ENCODE data around the gene ACR. TPM values are rescaled to one million over a fixed set of nuclear protein-coding genes. Genes with fewer than 3 reads are reported as not detected.

The ACR gene
- polyA plus RNA-seq, 1 of the 3 experiments (the other 2 are of a cell fraction), result 0.15 TPM

DNA sequence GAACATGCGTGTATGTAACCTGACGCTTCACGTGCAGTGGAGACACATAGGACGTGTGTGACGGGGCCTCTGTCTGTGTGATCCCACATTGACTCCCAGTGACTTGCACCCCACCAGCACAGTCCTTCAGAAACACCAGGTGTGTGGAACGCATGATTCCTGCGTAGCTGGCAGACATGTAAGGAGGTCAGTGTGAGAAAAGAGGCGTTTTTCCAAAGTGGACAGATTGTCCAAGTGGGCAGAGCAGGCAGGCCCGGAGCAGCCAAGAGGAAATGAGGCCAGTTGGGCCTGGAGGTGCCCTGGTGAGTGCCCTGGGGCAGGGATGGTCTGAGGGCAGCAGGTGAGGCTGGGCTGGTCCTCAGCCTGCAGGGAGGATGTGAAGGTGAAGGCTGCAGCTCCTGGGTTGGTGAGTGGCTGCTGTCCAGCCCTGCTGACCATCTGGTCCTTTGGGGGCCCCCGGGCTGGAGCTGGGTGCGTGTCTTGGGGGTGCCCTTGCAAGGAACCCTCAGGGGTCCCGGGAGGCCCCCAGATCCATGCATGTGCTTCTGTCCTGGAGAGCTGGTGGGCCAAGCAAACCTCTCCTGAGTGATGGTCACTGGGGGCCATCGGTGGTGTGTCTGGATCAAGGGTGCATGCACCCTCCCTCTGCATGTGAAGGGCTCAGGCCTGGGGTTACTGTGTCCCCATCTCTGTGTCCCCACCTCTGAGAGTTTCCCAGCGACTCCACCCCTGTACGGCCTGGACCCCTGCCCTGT lies 38.8 kb upstream of the ACR start:
- no peak overlapping the region for H3K4me3 ChIP-seq (ENCODE audit: low read depth in 2 of 2, low read length in 1 of 2)
- no peak overlapping the region for H2AFZ ChIP-seq (ENCODE audit: low read depth)
- H3K9me3 ChIP-seq, result no peaks in the 10 kb centered on the region
- no peaks in the 10 kb centered on the region for H3K27me3 ChIP-seq (ENCODE audit: insufficient read depth)
- DNase-seq, result no peak
- no peaks in the 10 kb centered on the region for H4K20me1 ChIP-seq (ENCODE audit: insufficient read depth)
- ChIA-PET CTCF (interaction anchor here (1.1 to 1.2 kb wide), 3 partner anchors 32 to 76 kb away, joined by 3 read pairs; no protein-coding TSS in a partner anchor), POLR2A (no interaction called here)
- H3K4me1 ChIP-seq (ENCODE audit: control insufficient read depth in 1 of 2, insufficient read depth in 2 of 2, low read depth in 1 of 2, low read length in 1 of 2), result peaks cover 0 to 10% of the 10 kb centered on the region in 2 experiments; a peak in 1 of 4 replicates
- H3K27ac ChIP-seq (ENCODE audit: low read depth in 2 of 2, low read length in 1 of 2), result no peak overlapping the region
- H3K36me3 ChIP-seq (replicated peaks in 1 of 2; ENCODE audit: control insufficient read depth in 1 of 2, insufficient read depth in 2 of 2, low read length in 1 of 2), result no peaks in the 10 kb centered on the region
- H3F3A ChIP-seq (replicated peaks; ENCODE audit: insufficient read depth), result no peaks in the 10 kb centered on the region
- no peaks in the 10 kb centered on the region for H3K79me2 ChIP-seq (ENCODE audit: insufficient read depth)
- no peak overlapping the region for H3K4me2 ChIP-seq
- no peaks in the 10 kb centered on the region for H3K9me2 ChIP-seq
- TF ChIP-seq GABPA (IDR thresholded peaks at IDR 0.05; ENCODE audit: low read depth), result no peak
- no peak overlapping the region for H3K9ac ChIP-seq
- 90% methylated on average over 13 of the region's 15 CpGs for WGBS (ENCODE audit: low lambda C conversion rate)

DNA sequence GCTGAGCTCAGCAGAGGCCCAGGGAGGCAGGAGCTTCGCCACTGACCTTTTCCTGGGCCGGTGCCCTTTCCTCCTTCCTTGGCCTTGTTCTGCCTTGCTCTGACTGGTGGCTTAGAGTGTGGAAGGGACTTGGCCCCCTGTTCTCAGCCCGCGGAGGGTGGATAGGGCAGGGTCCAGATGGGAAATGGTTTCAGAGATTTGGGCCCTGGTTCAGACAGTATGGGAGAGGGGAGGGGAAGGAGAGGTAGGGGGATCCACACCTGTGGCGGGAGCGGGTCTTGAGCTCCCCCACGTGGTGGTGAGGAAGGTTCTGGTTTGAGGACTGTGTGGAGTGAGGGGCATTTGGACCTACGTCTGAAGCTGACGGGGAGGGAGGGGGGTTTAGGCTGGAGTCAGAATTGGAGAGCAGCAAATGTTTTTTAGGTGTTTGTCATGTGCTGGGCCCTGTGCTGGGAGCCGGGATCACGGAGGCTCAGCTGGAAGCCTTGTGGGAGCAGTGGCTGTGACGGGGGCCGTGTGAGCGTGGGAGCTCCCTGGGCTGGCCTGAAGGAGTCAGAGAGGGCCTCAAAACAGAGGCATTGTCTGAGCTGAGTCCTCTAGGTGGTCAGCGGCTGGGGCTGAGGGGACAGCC lies 38.1 kb upstream of the ACR start:
- 93% methylated on average over 12 of the region's 15 CpGs for WGBS (ENCODE audit: low lambda C conversion rate)
- POLR2A ChIA-PET, result no interaction called here

More for the DNA sequence above, 38.1 kb upstream of the ACR start:
- Histone ChIP-seq H3K4me3 (ENCODE audit: low read depth in 2 of 2, low read length in 1 of 2) (no peak overlapping the region), H3K27me3 (ENCODE audit: insufficient read depth) (no peaks in the 10 kb centered on the region), H3K9ac (no peak overlapping the region), H3K79me2 (ENCODE audit: insufficient read depth) (no peaks in the 10 kb centered on the region), H3K27ac (ENCODE audit: low read depth in 2 of 2, low read length in 1 of 2) (no peak overlapping the region), H3K9me2 (no peaks in the 10 kb centered on the region), H4K20me1 (ENCODE audit: insufficient read depth) (no peaks in the 10 kb centered on the region), H3K36me3 (replicated peaks in 1 of 2; ENCODE audit: control insufficient read depth in 1 of 2, insufficient read depth in 2 of 2, low read length in 1 of 2) (no peaks in the 10 kb centered on the region), H3F3A (replicated peaks; ENCODE audit: insufficient read depth) (no peaks in the 10 kb centered on the region), H2AFZ (ENCODE audit: low read depth) (no peak overlapping the region), H3K9me3 (no peaks in the 10 kb centered on the region), H3K4me2 (no peak overlapping the region), H3K4me1 (ENCODE audit: control insufficient read depth in 1 of 2, insufficient read depth in 2 of 2, low read depth in 1 of 2, low read length in 1 of 2) (peaks cover 0 to 11% of the 10 kb centered on the region in 2 experiments; a peak in 1 of 4 replicates)
- CTCF ChIA-PET, result interaction anchor here (0.7 to 1.1 kb wide), 3 partner anchors 22 to 76 kb away, joined by 3 to 4 read pairs (median 3); partner anchors contain the start of gene ARSA
- DNase-seq, result no peak
- peak; percentile 29; the same call in 1 of the 2 replicates for TF ChIP-seq RAD21 (IDR thresholded peaks at IDR 0.05; ENCODE audit: low read length)
- no peak for TF ChIP-seq FOXM1 (IDR thresholded peaks at IDR 0.05; ENCODE audit: low read depth)
- TF ChIP-seq POLR2AphosphoS5 (IDR thresholded peaks at IDR 0.05; ENCODE audit: low read depth, low read length), result no peak
- TF ChIP-seq TAF1 (IDR thresholded peaks at IDR 0.05; ENCODE audit: borderline replicate concordance, low read depth, low read length), result no peak
- TF ChIP-seq, protein P1, sequence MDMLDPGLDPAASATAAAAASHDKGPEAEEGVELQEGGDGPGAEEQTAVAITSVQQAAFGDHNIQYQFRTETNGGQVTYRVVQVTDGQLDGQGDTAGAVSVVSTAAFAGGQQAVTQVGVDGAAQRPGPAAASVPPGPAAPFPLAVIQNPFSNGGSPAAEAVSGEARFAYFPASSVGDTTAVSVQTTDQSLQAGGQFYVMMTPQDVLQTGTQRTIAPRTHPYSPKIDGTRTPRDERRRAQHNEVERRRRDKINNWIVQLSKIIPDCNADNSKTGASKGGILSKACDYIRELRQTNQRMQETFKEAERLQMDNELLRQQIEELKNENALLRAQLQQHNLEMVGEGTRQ (IDR thresholded peaks at IDR 0.05; ENCODE audit: borderline replicate concordance, low read depth, low read length), result no peak
- TF ChIP-seq RXRA (IDR thresholded peaks at IDR 0.05; ENCODE audit: borderline replicate concordance, low read depth), result no peak
- TF ChIP-seq, protein P2, sequence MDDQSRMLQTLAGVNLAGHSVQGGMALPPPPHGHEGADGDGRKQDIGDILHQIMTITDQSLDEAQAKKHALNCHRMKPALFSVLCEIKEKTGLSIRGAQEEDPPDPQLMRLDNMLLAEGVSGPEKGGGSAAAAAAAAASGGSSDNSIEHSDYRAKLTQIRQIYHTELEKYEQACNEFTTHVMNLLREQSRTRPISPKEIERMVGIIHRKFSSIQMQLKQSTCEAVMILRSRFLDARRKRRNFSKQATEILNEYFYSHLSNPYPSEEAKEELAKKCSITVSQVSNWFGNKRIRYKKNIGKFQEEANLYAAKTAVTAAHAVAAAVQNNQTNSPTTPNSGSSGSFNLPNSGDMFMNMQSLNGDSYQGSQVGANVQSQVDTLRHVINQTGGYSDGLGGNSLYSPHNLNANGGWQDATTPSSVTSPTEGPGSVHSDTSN (IDR thresholded peaks at IDR 0.05), result no peak
- TF ChIP-seq GATA2 (CRISPR knock-in tag; IDR thresholded peaks at IDR 0.05), result no peak
- TF ChIP-seq MXI1 (IDR thresholded peaks at IDR 0.05; ENCODE audit: low read depth, low read length), result no peak
- no peak for TF ChIP-seq FOSL2 (IDR thresholded peaks at IDR 0.05; ENCODE audit: borderline replicate concordance, low read depth)
- TF ChIP-seq, protein P3, sequence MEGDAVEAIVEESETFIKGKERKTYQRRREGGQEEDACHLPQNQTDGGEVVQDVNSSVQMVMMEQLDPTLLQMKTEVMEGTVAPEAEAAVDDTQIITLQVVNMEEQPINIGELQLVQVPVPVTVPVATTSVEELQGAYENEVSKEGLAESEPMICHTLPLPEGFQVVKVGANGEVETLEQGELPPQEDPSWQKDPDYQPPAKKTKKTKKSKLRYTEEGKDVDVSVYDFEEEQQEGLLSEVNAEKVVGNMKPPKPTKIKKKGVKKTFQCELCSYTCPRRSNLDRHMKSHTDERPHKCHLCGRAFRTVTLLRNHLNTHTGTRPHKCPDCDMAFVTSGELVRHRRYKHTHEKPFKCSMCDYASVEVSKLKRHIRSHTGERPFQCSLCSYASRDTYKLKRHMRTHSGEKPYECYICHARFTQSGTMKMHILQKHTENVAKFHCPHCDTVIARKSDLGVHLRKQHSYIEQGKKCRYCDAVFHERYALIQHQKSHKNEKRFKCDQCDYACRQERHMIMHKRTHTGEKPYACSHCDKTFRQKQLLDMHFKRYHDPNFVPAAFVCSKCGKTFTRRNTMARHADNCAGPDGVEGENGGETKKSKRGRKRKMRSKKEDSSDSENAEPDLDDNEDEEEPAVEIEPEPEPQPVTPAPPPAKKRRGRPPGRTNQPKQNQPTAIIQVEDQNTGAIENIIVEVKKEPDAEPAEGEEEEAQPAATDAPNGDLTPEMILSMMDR (IDR thresholded peaks at IDR 0.05), result peak; percentile 21
- no peak for TF ChIP-seq SIN3A (IDR thresholded peaks at IDR 0.05; ENCODE audit: borderline replicate concordance, low read depth, low read length)
